ENCODE results near the gene TMEM255B.

DNA sequence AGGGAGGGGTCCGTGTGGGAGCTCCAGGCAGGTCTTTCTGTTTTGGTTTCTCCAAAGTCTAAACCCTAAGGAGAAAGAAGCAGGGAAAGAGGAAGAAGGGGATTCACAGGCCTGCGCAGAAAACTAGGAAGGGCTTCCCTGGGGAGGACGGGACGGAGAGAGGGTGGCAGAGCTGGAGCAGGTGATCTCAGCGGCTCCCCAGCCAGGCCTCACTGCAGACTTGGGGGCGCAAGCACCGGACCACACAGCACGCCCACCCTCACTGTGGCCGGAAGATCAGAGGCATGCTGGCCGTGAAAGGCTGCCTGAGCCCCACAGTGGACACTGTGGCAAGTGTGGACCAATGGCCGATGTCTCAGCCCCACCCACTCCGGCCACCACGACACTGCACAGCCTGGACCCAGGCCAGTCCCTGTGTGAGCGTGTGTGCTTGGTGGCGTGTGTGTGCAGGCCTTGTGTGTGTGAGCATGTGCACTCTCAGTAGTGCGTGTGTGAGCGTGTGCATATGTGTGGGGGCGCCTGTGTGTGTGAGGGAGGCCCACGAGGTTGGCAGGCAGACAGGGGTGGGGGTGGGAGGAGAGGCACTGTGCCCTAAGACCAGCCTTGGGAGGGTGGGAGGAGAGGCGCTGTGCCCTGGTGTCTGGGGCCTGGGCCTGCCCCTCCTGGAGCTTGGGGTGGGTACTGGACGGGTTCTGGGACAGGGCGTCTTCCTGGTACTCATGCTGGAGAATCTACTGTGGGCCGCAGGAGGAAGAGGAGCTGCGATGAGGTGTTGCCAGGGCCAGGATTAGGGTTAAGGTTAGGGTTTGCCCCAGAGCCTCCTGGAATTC, 15.4 kb upstream of the TMEM255B start:
- TF ChIP-seq, protein P1, sequence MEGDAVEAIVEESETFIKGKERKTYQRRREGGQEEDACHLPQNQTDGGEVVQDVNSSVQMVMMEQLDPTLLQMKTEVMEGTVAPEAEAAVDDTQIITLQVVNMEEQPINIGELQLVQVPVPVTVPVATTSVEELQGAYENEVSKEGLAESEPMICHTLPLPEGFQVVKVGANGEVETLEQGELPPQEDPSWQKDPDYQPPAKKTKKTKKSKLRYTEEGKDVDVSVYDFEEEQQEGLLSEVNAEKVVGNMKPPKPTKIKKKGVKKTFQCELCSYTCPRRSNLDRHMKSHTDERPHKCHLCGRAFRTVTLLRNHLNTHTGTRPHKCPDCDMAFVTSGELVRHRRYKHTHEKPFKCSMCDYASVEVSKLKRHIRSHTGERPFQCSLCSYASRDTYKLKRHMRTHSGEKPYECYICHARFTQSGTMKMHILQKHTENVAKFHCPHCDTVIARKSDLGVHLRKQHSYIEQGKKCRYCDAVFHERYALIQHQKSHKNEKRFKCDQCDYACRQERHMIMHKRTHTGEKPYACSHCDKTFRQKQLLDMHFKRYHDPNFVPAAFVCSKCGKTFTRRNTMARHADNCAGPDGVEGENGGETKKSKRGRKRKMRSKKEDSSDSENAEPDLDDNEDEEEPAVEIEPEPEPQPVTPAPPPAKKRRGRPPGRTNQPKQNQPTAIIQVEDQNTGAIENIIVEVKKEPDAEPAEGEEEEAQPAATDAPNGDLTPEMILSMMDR (conservative IDR thresholded peaks at IDR 0.05) = no peak
- TF ChIP-seq EZH2 (IDR thresholded peaks at IDR 0.05; ENCODE audit: low read depth) = no peak
